Panc1 (cell line): ENCODE data around the gene DYNC1I1. TPM values are rescaled to one million over a fixed set of nuclear protein-coding genes. Genes with fewer than 3 reads are reported as not detected.

ENCODE experiments used
- ATAC-seq: fragments of 200-7000 bp; cut with Tn5 transposase; 2 replicates; pipeline ENCODE4 v1.9.1; 2020; ENCODE audit warnings: mild to moderate bottlenecking, moderate library complexity
- BruUV-seq: library from RNA; stranded (reverse); fragments of 400-500 nt; replicated peaks from 2 replicates; lab custom pipeline; 2021; lab: Mats Ljungman, UMichigan
- CTCF ChIA-PET: fragments of 300-600 bp; sonication (Branson Sonifier 250); formaldehyde crosslinking; loops from one replicate; lab custom pipeline; 2022; ENCODE audit warnings: antibody characterized with exemption; lab: Charles Lee
- POLR2A ChIA-PET: fragments of 300-600 bp; sonication (Branson Sonifier 250); formaldehyde crosslinking; loops from one replicate; lab custom pipeline; 2022; ENCODE audit warnings: antibody characterized with exemption; lab: Charles Lee
- DNase-seq: peaks from one replicate; pipeline ENCODE4 v3.0.0-alpha.2; 2010; ENCODE audit warnings: low read depth, low spot score
- H3K27ac ChIP-seq: 2 replicates; pipeline ENCODE4 v1.5.1; 2011; ENCODE audit warnings: mild to moderate bottlenecking, low read length, inconsistent platforms
- H3K27me3 ChIP-seq: fragments of 200-500 bp; sonication (Bioruptor generic); 2 replicates; pipeline ENCODE4 v1.6.0; 2014; ENCODE audit warnings: low read length, inconsistent platforms; ENCODE audit not compliant: control insufficient read depth, insufficient read depth
- H3K36me3 ChIP-seq: fragments of 200-500 bp; sonication (Bioruptor generic); 2 replicates; pipeline ENCODE4 v1.5.1; 2014; ENCODE audit warnings: inconsistent platforms, mild to moderate bottlenecking, low read length, moderate library complexity; ENCODE audit not compliant: control insufficient read depth, insufficient read depth
- H3K4me1 ChIP-seq: 2 replicates; pipeline ENCODE4 v1.5.1; 2011; ENCODE audit warnings: inconsistent platforms, mild to moderate bottlenecking, low read length, moderate library complexity; ENCODE audit not compliant: control insufficient read depth, insufficient read depth
- H3K4me3 ChIP-seq, 2 experiments: 2 replicates each; pipeline ENCODE4 v1.5.1; 2011 to 2012; ENCODE audit warnings: low read depth in 2 of 2, low read length in 2 of 2, mild to moderate bottlenecking in 2 of 2, inconsistent platforms in 1 of 2, moderate library complexity in 1 of 2
- H3K9me3 ChIP-seq: fragments of 200-500 bp; sonication (Bioruptor generic); 2 replicates; pipeline ENCODE4 v1.5.1; 2014; ENCODE audit warnings: low read depth, mild to moderate bottlenecking, inconsistent platforms, low read length, moderate library complexity; ENCODE audit not compliant: control insufficient read depth, insufficient read depth
- CTCF ChIP-seq: fragments of 450-650 bp; IDR thresholded peaks from 2 replicates; pipeline ENCODE4 v1.5.1; 2017; ENCODE audit warnings: mild to moderate bottlenecking
- POLR2AphosphoS5 ChIP-seq: IDR thresholded peaks from 2 replicates; pipeline ENCODE4 v1.6.1; 2012; ENCODE audit warnings: mild to moderate bottlenecking, low read depth, low read length, moderate library complexity
- REST ChIP-seq, 2 experiments: IDR thresholded peaks; 2 replicates each; pipeline ENCODE4 v1.6.1; 2011 to 2012; ENCODE audit warnings: low read depth in 2 of 2, control low read depth in 1 of 2, low read length in 1 of 2, mild to moderate bottlenecking in 1 of 2, moderate library complexity in 1 of 2; ENCODE audit not compliant: insufficient read depth in 1 of 2
- SIN3A ChIP-seq: IDR thresholded peaks from 2 replicates; pipeline ENCODE4 v1.6.1; 2012; ENCODE audit warnings: low read depth, mild to moderate bottlenecking, low read length, moderate library complexity, borderline replicate concordance; ENCODE audit not compliant: insufficient read depth
- TCF7L2 ChIP-seq: IDR thresholded peaks from 2 replicates; pipeline ENCODE4 v1.6.1; 2011; ENCODE audit warnings: mild to moderate bottlenecking, low read depth, low read length, inconsistent platforms
- in situ Hi-C: cut with HindIII; loops from 2 replicates; pipeline ENCODE4 v1.10.0; 2016; ENCODE audit warnings: low sequenced_read_pairs, low pct_unique_long_range_greater_than_20kb
- intact Hi-C: fragments of 100-400 bp; cut with micrococcal nuclease; formaldehyde crosslinking; loops from one replicate; pipeline ENCODE4 v1.10.0; 2022; ENCODE audit not compliant: unreplicated experiment
- total RNA-seq: library from RNA; stranded (reverse); gene quantifications from one replicate; pipeline ENCODE4 v1.2.1, GENCODE V29; 2021; ENCODE audit not compliant: unreplicated experiment

DYNC1I1 gene
- total RNA-seq, 1 experiment from 2014 or later, result 0.13 TPM

DNA sequence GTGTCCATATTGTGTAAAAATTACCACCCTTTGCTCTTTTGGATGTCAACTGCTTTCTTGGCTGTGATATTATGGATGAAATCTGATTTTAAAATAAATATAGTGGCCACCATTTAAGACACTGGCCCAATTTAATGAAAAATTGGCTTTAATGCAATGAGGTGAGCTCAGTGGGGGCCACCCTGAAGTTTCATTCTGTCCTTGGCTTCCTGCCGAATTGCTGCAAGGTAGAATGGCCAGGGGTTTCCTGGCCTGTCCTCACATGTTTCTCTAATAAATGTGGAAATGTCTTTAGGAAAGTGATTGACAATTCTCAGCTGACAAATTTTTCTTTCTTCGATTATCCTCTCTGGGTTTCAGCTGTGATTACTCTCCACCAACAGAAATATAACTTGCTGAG, 36.0 kb downstream of the DYNC1I1 start:
- no peaks in the 10 kb centered on the region for H3K4me1 ChIP-seq
- intact Hi-C loops, result no loop called here
- no TSS peak for BruUV-seq
- ChIA-PET CTCF (interaction anchor here (0.7 kb wide), 1 partner anchor 268 kb away, joined by 4 read pairs; no protein-coding TSS in a partner anchor), POLR2A (no interaction called here)
- TF ChIP-seq POLR2AphosphoS5, result no peak
- TF ChIP-seq SIN3A, result no peak
- no peak for TF ChIP-seq TCF7L2
- TF ChIP-seq CTCF, result no peak
- no peak for TF ChIP-seq REST (IDR thresholded peaks at IDR 0.05; ENCODE audit: insufficient read depth in 1 of 2, low read depth in 2 of 2, low read length in 1 of 2)
- no peak overlapping the region for H3K4me3 ChIP-seq
- no peak overlapping the region for H3K27ac ChIP-seq
- no peaks in the 10 kb centered on the region for H3K9me3 ChIP-seq
- no peaks in the 10 kb centered on the region; the same call in 1 of the 2 replicates for H3K27me3 ChIP-seq
- DNase-seq, result no peak
- in situ Hi-C loops, result no loop called here
- H3K36me3 ChIP-seq, result no peaks in the 10 kb centered on the region; the same call in 1 of the 2 replicates
- ATAC-seq, result no peak

DNA sequence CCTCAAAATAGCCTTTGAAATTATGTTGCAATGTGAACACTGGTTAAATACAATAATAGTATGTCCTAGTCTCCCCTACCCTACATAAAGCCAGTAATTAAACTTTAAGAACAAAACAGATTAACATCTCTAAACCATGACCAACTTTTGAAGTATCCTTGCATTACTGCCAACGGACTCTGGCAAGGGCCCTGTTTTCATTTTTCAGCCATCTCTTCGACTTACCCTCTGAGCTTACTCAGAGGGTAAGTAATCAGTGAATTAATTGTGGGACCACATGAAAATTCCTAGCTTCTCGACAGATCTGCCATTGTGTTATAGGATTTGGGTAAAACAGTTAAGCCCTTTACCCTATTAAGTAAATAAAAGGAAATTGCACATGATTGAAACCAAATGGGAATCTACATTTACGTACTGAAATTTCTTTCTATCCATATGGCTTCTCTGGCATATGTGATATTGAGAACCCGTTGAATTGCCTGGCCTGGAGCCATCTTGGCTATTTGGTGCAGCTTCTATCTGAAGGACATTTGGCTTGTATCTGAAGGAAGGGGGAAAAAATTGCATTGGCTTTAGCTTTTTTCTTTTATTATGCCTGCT, 39.6 kb downstream of the DYNC1I1 start:
- Histone ChIP-seq H3K4me1 (no peaks in the 10 kb centered on the region), H3K9me3 (no peaks in the 10 kb centered on the region), H3K4me3 (no peak overlapping the region), H3K27ac (no peak overlapping the region), H3K36me3 (no peaks in the 10 kb centered on the region; the same call in 1 of the 2 replicates), H3K27me3 (no peaks in the 10 kb centered on the region; the same call in 1 of the 2 replicates)
- no TSS peak for BruUV-seq
- intact Hi-C loops, result no loop called here
- TF ChIP-seq REST (IDR thresholded peaks at IDR 0.05; ENCODE audit: insufficient read depth in 1 of 2, low read depth in 2 of 2, low read length in 1 of 2) (no peak), TCF7L2 (no peak), SIN3A (no peak), POLR2AphosphoS5 (no peak), CTCF (no peak)
- ATAC-seq (no peak), DNase-seq (no peak)
- POLR2A ChIA-PET, result interaction anchor here (0.6 kb wide), 1 partner anchor 455 kb away, joined by 5 read pairs; no protein-coding TSS in a partner anchor
- CTCF ChIA-PET, result no interaction called here
- in situ Hi-C loops, result no loop called here
